Mesenteric fat pad (tissue), 1 donor: ENCODE results near the gene SEMA5A. TPM values are rescaled to one million over a fixed set of nuclear protein-coding genes. Genes with fewer than 3 reads are reported as not detected.

Experiments
- DNase-seq: peaks from one replicate; pipeline ENCODE4 v3.0.0-alpha.2; 2020; ENCODE audit warnings: low spot score
- total RNA-seq: library from RNA; stranded (reverse); fragmentation: NEBNext Ultra II Directional; extraction: Animal tissue kit (Norgen Biotek cat#: 25700); gene quantifications from one replicate; pipeline ENCODE4 v1.2.1, GENCODE V29; 2021
- donor health status: DM: yes; HTN: yes; CAD: no.

Gene SEMA5A
- total RNA-seq, 1 donor from 2014 or later = 7.9 TPM

DNA sequence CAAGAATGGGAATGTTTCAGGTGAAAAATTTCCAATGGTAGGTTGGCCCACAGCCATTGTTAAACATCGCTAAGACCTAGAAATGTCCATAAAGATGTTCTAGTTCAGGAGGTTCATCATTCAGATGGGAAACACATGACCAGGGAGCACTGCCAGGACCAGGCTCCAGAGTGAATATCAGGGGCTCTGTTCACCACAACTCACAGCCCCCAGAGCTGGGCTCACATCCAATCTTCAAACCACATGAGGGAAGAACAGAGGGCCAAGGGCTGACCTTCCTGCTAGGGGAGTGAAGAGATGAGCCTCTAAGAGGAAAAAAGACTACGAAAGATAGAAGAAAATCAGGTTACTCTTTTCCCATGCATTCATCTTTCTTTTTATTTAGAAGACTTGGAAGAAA is 205.8 kb downstream of the SEMA5A start:
- no peak for DNase-seq

DNA sequence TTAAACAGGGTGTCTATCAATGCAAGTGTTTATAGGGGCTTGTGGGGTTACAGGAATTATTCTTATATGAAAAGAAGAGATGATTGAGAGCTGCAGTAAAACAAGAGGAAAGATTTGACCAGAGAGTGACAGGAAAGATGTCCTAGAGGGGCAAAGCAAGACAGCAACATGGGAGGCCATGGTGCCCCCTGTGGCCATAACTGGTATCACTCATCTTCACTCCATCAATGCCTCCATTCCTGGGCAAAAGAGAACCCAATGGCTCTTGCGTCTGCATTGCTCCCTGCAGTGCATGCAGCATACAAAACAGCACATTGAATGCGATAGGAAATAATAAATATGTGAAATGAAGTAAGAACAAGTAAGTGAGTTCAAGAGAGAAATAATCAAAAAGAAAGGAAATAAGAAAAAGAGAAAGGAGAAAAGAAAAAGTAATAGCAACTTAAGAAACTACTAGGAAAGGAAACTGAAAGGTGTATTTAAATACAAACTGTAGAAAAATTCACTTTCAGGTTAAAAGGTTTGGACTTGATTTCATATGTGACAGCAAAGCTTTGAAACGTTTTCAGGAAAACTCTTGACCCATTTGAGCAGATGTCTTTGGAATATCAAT is 206.6 kb downstream of the SEMA5A start:
- no peak for DNase-seq

GRCh38 chr5:9338796-9339195 is 207.1 kb downstream of the SEMA5A start:
- no peak for DNase-seq

GRCh38 chr5:9337928-9338595 is 207.8 kb downstream of the SEMA5A start:
- DNase-seq = no peak

DNA sequence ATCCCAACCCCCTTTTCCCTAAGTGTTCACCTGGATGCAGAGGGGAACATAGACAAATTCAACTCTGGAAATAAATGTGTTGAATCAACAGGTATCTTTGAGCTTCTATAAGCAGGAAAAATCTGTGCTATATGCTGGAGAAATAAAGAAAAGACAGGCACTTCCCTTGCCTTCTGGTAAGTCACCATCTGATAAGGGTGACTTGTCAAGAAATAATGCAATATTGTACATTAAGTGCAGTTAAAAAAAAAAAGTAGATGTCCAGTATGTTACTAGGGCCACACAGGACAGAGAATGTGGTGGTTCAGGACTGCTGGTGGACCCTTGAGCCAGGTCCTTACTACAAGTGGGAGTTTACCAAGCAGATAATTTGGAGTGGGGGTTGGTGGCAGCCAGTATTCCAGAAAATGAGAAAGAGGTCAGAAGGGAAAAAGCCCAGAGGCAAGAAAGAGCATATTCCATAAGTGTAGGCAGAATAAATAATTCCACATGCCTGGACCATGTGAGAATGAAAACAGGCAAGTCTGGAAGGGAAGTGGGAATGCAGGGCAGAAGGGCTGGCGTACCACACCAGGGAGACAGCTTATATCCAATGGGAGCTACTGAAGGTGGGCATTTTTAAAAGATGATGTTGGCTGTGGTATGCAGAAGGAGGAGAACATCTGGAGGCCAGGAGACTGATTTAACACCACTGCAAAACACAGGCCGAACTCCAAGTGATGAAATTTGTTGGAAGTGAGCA is 209.9 kb downstream of the SEMA5A start:
- DNase-seq = no peak

DNA sequence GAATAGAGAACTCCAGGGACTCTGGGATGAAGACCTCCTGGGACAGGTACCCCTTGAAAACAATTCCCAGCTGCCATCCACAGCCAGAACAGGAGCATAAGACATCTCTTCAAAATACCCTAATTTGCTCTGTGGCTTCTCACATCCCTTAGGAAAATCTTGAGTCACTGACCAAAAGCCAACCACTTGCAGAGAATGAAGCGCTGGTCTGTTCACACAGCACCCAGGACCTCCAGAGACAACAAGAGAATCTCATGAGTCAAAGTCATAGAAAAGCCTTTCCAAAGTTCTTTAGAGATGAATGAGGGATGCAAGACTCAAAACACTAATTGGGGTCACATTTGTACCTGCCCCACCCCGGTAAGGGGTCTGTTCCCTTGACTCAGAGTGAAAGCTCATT is 210.6 kb downstream of the SEMA5A start:
- DNase-seq = no peak

GRCh38 chr5:9332026-9332425 is 213.8 kb downstream of the SEMA5A start:
- no peak for DNase-seq

GRCh38 chr5:9331372-9331771 is 214.5 kb downstream of the SEMA5A start:
- DNase-seq = no peak

DNA sequence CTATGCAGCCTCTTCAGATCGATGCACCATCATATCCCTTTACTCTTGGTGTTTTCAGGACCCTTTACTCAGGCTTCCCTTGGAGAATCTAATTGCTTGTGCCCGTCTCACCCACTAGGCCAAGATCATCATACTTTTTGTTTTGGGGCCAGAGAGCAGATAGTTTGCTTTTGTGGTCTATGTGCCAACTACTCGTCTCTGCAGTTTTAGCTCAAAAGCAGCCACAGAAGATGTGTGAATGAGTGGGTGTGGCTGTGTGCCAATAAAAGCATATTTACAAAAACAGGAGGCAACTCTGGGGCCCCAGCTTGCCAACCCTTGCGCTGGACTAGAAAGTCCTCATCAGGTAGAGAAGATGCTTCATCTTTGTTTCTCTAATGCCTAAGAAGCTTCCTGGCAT is 216.8 kb downstream of the SEMA5A start:
- DNase-seq = no peak

- DNase-seq = no peak
Measured at GRCh38 chr5:9325549-9325948, 220.3 kb downstream of the SEMA5A start.

DNA sequence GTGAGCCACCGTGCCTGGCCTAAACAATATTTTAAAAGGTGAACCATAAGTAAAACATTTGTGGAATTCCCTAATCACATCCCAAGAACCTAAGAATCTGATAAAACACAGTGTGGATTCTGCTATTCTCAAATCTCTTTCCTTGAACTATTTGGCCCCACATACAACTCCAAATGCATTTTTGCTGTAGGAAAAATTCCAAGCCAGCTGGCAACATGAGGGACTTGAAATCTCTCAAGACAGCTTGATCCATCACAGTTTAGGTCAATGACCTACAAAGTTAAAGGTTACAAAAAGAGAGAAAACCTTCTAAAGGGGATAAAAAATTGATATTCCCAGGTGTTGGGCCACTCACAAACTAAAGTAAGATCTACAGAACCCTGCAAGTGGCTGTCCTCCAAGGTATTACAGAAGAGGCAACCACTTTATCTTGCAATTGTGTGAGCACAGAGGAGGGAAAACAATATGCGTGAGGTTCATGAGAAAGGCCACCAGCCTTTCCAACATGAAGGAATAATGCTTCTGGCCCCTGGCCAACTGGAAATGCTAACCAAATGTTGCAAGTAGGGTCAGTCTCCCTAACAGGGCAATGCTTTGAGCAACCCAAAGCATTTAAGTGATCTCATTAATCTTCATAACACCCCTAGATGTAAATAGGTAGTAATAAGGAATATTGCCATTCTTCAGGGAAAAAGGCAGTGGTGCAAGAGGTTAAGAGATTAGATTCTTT is 221.4 kb downstream of the SEMA5A start:
- no peak for DNase-seq

DNA sequence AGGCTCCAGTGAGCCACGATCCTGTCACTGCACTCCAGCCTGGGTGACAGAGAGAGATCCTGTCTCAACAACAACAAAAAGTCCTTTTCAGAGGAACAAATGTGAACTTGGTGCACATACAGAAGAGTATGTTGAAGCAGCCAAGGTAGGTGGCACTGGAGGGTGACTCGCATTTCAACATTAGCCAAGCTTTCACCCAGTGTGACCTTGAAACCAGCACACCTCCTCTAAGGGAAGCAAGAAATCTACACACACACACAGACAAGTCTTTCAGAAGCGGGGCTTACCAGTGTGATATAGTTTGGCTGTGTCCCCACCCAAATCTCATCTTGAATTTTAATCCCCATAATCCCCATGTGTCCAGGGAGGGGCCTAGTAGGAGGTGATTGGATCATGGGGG is 225.2 kb downstream of the SEMA5A start:
- DNase-seq = no peak

DNA sequence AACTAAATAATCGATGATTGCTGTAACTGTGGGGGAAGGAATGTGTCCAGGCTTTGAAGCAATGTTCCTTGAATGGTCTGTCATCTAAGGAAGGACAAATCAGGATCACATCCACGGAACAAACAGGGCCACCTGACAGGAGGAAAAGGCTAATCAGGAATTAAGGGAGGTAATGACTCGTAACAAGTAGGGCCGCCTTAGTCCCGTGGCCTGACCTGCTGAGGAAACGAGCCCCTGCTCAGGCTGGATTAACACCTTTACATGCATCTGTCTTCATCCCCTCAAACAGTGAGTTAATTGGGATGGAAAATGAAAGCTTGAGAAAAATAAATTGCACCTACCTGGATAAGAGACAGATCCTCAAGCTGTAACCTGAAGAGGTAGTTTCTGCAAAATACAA is 227.8 kb downstream of the SEMA5A start:
- DNase-seq = no peak

DNA sequence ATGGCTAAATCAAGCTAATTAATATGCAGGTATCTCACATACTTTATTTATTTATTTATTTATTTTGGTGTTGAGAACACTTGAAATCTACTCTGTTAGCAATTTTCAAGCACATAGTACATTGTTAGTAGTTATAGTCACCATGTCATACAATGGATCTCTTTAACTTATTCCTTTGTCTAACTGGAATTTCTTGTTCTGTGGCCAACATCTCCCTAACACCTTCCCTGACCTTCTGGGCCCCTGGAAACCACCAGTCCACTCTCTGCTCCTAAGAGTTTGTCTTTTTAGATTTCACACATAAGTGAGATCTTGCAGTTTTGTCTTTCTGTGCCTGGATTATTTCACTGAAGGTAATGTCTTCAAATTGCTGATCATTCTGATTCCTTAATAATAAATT is 229.1 kb downstream of the SEMA5A start:
- DNase-seq = no peak

DNA sequence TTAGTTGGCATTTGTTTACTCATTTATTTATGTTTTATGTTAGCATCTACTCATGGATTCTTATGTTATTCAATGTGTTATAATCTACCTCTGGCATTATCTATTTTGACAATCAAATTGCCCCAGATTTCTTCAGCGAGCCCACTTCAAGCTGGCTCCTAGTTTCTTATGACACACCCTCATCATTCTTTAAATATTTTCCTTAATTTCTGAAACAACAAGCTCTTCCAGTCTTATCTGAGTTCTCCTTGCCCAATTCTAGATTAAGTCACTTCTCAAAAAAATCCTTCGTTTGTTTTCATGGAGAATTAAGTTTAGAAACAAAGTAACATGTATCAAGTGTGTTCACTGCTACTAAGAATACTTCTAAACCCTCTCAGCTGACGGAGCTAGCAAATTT is 229.8 kb downstream of the SEMA5A start:
- DNase-seq = no peak

DNA sequence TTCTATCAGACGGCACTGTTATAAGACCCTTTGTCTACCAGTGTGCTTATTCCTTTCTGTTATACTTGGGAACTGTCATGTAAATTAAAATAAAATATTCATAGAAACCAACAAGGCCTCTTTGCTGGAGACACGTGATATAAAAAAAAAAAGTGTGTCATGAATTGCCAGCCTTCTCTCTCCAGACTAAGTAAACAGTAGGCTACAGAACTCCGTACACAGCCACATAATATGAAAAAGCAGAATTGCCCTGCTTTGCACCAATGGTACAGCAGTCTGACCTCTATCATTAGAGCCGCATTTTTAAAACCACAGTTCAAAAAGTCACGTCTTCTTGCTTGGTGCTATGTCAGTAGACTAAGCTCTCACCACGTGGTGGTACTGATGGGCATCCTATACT is 231.3 kb downstream of the SEMA5A start:
- DNase-seq = no peak

GRCh38 chr5:9313751-9314150 is 232.1 kb downstream of the SEMA5A start:
- no peak for DNase-seq

DNA sequence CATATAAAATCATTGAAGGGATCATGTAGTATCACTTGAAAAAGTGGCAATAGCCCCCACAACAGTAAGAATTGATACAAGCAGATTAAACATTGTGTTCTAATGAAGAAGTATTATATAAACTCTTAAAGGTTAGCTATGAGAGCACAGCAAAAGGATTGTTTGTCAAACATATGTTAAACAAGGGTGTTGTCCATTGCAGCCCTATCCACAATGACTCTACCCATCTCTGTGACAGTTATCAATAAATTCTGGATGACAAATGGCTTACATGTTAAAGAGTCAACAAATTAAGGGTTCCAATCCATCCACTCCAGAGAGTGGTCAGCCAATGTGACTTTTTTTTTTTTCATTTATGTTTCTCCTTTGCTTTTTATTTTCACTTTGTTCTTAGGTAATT is 238.7 kb downstream of the SEMA5A start:
- DNase-seq = no peak

DNA sequence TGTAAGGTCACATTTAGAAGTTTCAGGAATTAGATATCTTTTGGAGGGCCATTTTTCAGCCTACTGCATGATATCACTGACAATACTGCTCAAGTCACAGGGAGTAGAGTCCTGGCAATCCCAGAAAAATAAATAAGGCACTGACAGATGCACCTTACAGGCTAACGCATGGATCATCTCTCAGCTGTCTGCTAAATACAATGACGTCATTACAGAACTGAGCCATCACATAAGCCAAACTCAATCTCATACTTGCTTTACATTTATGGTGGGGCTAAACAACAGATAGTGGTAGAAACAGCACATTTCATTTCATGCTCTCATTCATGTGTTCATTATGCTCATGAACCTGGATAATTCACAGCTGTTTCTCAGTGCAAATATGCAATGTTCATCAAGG is 243.7 kb downstream of the SEMA5A start:
- no peak for DNase-seq

- DNase-seq = no peak
Measured at GRCh38 chr5:9301200-9301599, 244.7 kb downstream of the SEMA5A start.

DNA sequence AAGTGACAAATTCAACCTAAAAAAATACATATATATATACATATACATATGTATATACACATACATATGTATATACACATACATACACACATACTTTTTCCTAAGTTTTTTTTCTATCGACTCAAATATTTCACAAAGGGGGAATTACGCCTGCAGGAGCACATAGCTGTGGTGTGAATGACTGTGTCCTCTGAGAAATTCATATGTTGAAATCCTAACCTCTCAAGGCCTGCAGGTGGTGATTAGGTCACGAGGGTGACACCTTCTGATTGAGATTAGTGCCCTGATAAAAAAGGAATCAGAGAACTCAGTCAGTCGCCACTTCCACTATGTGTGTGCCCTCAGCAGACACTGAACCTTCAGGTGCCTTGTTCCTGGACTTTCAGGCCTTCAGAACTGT is 248.7 kb downstream of the SEMA5A start:
- no peak for DNase-seq

GRCh38 chr5:9295466-9295801 is 250.4 kb downstream of the SEMA5A start:
- DNase-seq = no peak
